GM19043 (cell line): Measurements from ENCODE around the gene RASAL1.
"Not testable (repeated sequence)": the region's sequence is repeated elsewhere in the genome, so short reads cannot be mapped to it uniquely, and the experiment has no call there.

ENCODE experiments used
- ATAC-seq: cut with Tn5 transposase; IDR thresholded peaks from one replicate; pipeline ENCODE4 v1.9.1; 2021; ENCODE audit warnings: low read depth; ENCODE audit not compliant: unreplicated experiment

Gene RASAL1

GRCh38 chr12:113119980-113120669 is 15.4 kb downstream of the RASAL1 start:
- ATAC-seq = no peak

DNA sequence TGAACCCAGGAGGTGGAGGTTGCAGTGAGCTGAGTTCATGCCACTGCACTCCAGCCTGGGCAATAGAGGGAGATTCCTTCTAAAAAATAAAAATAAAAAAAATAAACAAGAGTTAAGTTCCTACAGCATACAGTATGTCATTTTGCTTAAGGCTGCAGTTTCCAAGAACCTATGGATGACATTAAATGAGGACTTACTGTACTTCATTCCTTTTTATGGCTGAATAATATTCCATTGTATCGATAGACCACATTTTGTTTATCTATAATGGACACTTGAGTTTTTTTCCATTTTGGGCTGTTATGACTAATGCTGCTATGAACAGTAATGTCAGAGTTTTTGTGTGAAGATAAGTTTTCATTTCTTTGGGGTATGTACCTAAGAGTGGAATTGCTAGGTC is 17.4 kb downstream of the RASAL1 start:
- ATAC-seq = no peak

- not testable (repeated sequence) for ATAC-seq
These were observed 17.9 kb downstream of the RASAL1 start for GRCh38 chr12:113117684-113118083.

- no peak for ATAC-seq
These were observed 18.7 kb downstream of the RASAL1 start for GRCh38 chr12:113116875-113117274.

DNA sequence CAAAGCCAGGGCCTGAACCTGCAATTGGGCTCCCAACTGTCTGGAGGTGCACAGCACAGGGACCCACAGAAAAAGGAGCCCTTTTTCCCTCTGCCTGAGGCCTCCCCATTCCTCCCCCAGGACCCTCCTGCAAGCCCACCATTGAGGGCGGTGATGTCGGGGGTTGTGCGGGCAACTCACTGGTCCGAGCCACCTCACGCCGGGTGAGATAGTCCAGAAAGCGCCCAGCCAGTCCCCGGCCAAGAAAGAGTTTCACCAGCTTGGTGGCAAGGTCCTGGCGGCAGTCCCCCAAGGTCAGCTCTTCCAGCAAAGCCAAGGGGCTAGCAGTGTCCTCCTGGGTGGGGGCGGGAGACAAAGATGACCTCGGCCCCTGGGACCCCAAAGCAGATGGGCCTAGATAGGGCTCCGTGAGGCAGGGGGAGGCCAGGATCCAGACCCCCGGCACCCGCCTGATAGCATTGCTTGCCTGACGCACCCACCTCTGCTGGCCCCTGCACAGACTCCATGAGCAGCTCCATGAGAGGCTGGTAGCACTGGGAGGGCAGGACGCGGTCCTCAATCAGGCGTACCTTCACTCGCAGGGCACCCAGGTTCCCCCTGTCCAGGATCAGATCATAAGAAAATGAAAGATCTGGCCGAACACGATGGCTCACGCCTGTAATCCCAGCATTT is 20.0 kb downstream of the RASAL1 start:
- ATAC-seq = no peak

DNA sequence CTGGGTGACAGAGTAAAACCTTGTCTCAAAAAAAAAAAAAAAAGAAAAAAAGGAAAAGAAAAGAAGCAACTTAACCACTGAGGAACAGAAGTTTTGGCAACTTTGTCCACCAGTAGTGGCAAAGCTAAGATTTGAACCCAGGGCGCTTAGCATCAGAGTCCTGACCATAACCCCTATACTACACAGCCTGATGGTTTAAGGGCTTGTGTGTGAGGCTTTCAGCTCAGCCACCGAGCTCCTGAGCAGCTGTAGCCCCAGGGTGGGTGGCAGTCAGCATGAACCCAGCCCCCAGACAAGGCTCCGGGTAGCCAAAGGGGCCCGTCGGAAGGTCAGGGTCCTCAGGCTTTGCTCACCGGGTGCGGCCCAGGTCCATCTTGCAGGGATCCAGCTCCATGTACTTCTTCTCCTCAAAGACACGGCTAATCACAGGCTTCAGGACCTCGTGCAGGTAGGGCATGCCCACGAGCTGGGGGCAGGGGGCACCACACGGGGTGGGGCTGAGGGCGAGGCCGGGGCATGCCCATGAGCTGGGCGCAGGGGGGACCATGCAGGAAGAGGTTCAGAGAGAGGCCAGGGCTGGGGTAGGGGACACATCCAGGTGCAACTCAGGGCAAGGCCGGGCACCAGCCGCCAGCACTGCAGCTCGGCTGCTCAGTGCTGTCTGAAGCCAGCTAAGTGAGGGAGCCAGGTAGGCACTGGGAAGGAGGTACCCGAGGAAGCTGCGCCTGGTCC is 20.9 kb downstream of the RASAL1 start:
- no peak for ATAC-seq

DNA sequence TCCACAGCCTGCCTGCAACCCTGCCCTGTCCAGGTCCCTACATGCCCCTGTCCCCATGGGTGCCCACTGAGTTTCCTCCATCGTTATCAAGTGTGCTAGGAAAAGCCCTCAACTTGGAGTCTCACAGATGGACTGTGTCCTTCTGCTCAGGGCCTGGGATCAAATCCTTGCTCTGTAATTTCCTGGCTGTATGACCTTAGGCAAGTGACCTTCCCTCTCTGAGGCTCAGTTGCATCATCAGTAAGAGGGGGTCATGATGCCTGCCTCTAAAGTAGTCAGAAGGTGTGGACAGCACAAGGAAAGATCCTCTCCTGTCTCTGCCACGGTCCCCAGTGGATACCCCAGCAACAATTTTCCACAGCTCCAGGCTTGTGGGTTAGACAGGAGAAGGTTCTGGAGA is 22.2 kb downstream of the RASAL1 start:
- no peak for ATAC-seq

DNA sequence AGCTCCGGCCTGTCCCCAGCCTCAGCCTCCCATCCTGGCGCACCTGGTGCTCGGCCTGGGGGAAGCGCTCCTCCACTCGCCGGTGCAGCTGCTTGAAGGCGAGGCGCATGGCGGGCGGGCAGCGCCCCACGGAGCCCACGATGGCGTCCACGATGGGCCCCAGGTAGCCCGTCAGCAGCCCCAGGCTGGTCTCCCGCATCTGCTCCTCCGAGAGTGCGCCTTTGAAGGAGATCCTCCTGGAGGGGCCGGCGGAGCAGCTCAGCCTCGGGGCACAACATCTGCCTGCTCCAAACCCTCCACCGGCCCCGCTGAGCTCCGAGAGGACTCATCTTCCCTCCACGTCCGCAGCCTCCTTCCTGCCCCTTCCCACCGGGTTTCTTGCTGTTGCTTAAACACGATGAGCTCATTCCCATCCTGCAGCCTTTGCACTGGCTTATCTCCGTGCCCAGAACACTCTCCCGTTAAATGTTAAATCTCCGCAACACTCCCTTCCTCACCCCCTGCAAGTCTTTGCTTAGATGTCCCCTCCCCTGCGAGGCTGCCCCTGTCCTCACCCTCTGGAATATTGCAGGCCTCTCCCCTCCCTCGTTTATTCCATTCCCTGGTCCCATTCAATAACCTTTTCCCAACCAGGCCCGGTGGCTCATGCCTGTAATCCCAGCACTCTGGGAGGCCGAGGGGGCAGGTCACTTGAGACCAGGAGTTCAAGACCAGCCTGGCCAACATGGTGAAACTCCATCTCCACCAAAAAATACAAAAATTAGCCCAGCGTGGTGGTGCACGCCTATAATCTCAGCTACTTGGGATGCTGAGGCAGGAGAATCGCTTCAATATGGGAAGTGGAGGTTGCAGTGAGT is 23.3 kb downstream of the RASAL1 start:
- no peak for ATAC-seq

DNA sequence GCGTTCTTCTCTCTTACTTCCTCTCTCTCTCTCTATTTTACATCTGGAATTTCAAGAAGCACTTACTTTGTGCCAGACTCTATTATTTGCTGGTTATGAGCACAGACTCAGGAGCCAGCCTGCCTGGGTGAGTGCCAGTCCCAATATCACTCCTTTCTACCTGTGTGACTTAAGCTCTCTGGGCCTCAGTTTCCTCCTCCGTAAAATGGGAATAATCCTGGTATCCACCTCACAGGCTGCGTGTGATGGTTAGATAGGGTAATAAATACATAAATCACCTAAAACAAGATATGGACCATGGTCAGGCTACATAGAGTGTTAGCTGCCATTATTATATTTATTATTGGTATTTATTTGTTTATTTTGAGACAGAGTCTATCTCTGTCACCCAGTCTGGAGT is 24.3 kb downstream of the RASAL1 start:
- ATAC-seq = no peak

- no peak for ATAC-seq
These were observed 25.5 kb downstream of the RASAL1 start for GRCh38 chr12:113109872-113110599.

DNA sequence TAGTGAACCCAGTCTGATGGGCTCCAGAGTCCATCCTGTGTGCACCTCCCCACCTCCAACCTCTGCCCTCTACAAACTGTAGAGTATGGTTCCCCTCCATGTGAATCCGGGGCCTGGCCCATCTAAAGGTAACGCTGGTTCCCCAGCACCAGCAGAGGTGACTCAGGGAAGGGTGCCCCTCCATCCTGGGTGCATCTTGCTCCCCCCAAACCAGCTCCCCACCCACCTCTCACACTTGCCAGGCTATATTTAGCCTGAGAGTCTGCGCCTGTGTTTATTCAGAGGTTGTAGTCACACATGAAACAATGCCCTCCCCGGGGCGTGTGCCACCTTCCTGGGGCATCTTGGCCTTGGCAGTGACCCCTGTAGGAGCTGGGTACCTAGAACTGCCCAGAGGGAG is 26.2 kb downstream of the RASAL1 start:
- ATAC-seq = no peak

GRCh38 chr12:113108308-113108707 is 27.3 kb downstream of the RASAL1 start:
- no peak for ATAC-seq

GRCh38 chr12:113106361-113106760 is 29.2 kb downstream of the RASAL1 start:
- no peak for ATAC-seq

GRCh38 chr12:113105606-113106271 is 29.8 kb downstream of the RASAL1 start:
- no peak for ATAC-seq

DNA sequence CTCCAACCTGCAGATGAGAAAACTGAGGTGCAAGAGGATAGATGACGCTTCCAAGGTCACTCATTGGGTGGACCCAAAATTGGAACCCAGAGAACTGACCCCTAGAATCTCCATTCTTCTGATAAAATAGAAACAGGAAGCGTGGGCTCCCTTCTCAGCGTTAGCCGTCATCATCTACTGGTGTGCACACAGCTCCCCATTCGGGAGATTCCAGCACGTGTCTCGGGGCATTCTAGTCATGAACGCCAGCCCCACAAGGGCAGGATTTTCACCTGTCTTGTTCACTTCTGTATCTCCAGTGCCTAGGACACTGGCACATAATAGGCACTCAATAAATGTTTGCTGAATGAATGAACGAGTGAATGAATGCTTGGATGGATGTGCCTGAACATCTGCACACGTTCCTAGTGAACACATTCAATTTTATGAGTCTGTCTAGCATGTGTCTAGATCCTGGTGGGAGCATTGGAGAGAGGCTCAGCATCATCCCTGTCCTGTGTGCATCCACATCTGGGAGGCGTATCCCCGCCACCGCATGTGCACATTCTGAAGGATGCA is 30.5 kb downstream of the RASAL1 start:
- no peak for ATAC-seq

GRCh38 chr12:113103756-113104450 is 31.7 kb downstream of the RASAL1 start:
- ATAC-seq = no peak

DNA sequence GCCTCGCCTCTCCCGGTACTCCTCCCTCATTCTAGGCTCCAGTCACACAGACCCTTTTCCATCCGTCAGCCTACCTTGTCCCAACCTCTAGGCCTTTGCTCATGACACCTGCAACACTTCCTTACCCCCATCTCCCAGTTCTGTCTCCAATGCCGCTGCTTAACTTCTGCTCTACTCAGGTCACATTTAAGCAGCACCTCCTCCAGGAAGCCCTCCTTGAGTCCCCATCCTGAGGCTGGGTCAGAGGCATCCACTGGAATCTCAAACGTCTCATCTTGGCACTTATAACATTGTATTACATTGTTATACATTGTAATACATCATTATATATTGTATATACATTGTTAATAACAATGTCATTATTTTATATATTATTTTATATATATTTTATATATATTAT is 32.8 kb downstream of the RASAL1 start:
- no peak for ATAC-seq

GRCh38 chr12:113101751-113102150 is 33.8 kb downstream of the RASAL1 start:
- no peak for ATAC-seq

DNA sequence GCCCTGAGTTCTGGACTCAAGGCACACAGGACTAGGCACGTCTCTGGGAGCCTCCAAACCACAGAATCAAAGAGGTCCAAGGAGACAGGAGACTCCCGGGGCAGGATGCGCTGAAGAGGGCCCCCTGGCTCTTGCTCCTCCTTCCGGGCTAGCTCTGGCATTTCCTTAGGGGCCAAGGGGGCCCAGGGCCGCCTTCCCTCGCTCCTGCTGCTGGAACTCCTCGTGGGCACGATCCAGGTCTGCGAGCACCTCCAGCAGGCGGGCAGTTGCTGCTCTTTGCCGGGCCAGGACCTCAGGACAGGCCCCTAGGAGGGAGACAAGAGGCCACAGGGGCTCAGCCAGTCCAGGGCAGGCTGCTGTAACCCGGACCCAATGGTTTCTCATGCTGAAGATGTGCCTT is 35.8 kb downstream of the RASAL1 start:
- ATAC-seq = no peak
